NCI-H446 (cell line): ENCODE results near the gene PEX5.
"Not testable (repeated sequence)": the region's sequence is repeated elsewhere in the genome, so short reads cannot be mapped to it uniquely, and the experiment has no call there.

Source experiments
- DNase-seq, 2 experiments: peaks; one replicate each; lab custom pipeline; 2025; lab: John Stamatoyannopoulos, UW

Gene PEX5

DNA sequence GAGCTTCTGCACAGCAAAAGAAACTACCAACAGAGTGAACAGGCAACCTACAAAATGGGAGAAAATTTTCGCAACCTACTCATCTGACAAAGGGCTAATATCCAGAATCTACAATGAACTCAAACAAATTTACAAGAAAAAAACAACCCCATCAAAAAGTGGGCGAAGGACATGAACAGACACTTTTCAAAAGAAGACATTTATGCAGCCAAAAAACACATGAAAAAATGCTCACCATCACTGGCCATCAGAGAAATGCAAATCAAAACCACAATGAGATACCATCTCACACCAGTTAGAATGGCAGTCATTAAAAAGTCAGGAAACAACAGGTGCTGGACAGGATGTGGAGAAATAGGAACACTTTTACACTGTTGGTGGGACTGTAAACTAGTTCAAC lies 24.3 kb downstream of the PEX5 start:
- DNase-seq = not testable (repeated sequence)

DNA sequence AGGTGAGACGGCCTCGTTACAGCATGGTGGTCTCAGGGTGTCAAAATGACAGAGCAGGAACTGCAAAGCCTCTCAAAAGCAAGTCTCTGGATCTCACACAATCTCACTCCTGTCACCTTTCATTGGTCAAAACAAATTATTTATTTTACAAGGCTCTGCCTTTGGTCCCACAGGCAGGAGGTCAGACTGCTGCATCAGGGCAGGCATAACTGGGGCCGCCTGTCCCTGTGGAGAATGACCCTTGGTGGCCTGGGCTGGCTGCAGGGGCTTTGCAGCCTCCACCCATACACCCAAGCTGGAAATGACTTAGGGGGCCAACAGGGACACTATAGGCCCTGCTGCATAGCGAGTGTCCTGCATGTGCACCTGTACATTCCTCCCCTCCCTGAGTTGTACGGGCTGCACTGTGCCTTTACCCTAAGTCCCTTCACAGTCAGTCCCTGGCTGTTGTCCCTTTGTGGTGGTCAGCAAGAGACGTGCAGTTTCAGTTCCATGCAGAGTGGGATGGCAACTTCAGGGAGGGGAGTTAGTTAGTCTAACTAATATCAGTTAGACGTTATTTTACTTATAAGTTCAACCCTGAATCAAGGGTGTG lies 28.1 kb downstream of the PEX5 start:
- DNase-seq = no peak

DNA sequence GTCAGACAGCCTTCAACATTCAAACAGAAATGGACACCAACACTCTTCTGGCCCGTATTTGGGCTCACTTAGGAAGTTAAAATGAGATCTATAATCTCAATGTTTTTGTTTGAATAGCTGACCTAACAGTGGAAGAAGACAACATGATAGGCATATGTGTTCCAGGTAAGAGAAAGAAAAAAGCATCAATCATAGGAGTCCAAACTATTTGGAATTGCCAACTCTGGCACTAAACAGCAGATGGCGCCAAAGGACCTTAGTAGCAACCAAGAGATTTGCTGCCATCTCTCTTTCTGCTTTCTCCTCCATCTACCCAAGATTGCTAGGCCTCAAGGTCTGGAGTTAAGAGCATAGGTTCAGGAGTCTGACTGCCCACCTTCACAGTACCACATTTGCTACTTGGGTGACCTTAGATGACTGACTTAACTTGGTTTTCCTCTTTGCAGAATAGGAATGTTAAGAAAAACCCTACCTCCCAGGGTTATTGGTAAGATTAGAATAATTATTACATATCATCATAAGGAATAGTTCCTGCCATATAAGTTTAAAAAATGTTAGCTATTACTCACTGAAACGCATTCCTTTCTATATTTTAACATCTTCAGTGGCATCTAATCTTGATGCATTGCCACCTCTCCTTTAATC lies 30.2 kb downstream of the PEX5 start:
- DNase-seq = peak; percentile 46 to 82

DNA sequence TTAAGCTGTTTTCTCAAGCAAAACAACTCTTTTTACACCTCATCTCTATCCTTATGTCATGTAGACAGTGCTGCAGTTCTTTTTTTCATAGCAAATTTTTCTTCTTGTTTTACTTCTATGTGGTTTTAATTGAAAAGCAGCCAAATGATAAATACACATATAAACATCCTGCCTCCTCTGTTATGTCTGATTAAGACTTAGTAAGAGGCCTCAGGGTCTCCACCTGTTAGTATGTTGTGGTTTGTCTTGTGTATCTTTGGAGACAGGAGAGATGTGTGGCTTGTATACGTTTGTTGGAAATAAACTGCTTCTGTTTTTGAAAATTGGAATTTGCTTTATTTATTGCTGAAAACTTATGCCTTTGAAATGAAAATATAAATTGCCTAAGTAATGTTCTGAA lies 32.0 kb downstream of the PEX5 start:
- DNase-seq = no peak

DNA sequence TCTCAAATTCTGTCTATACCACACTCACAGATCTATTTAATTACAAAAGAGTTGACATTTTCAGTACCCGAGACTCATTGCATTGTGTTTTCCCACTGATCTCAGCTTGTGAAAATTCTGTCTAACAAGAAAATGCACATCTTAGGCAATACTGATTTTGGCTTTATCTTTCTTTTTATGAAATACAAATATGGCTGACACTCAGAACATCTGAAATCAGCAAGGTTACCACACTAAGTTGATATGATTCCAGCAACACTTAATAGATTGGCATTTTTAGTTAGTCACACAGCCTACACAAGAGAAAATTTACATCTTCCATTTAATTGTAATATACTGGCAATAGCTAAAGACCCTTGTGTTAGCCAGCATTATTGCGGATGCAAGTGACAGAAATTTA lies 40.3 kb downstream of the PEX5 start:
- DNase-seq = no peak

DNA sequence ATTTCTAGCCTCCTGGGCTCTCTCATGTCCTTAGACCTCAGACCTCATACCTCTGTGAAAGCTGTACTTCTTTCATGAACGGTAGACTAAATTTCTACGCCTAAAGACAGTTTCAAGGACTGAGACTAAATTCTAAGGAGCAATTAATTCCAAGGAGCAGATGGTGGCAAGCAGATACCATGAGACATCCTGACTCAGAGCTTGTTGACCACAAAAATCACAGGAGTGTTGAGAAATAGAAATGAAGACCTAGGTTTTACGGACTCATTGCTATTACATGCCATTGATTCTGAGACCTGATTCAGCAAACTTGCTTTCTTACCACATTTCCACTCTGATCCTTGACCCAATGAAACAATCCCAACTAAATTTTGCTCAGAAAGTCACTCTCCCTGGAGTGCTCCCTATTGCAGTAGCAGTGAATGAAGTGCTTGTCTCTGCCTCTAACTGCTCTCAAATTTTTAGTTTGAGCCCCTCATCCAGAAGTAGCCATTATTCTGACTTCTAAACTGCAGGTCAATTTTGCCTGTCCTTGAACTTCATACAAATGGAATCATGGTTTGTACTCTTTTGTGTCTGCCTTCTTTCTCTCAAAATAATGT lies 52.0 kb downstream of the PEX5 start:
- DNase-seq = no peak

DNA sequence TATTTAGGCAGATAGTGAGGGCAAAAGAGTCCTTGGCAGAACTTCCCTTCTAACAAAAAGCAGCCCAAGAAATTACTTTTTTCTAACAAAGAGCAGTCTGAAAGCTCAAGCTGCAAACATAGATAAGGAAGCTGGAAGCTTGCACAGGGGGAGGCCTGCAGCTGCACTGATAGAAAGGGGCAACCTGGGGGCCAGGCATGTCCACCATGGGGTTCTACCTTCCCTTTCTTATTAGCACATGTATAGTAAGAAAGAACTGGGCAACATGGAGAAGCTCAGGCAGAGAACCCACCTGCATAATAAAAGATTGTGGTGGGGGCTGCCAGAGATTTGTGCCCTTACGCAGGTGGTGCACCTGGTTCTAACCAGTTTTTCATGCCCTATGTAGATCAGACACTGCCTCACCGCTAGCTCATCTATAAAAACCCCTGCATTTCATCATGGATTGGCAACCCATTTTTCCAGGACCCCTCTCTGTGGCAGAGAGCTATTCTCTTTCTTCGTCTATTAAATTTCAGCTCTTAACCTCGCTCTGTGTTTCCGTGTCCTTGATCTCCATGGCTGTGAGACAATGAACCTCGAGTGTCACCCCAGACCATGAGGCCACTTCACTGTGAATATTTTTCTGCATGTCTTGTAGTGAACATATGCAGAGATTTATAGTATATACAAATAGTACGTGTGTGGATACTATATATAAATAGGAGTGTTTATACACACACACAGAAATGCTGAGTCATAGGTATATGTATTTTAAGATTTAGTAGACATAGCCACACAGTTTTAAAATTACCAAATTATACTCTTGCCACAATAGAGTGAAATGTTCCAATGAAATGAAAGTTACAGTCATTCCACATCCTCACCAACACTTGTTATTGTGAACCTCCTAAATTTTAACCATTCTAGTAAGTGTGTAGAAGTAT lies 53.0 kb downstream of the PEX5 start:
- DNase-seq = no peak

DNA sequence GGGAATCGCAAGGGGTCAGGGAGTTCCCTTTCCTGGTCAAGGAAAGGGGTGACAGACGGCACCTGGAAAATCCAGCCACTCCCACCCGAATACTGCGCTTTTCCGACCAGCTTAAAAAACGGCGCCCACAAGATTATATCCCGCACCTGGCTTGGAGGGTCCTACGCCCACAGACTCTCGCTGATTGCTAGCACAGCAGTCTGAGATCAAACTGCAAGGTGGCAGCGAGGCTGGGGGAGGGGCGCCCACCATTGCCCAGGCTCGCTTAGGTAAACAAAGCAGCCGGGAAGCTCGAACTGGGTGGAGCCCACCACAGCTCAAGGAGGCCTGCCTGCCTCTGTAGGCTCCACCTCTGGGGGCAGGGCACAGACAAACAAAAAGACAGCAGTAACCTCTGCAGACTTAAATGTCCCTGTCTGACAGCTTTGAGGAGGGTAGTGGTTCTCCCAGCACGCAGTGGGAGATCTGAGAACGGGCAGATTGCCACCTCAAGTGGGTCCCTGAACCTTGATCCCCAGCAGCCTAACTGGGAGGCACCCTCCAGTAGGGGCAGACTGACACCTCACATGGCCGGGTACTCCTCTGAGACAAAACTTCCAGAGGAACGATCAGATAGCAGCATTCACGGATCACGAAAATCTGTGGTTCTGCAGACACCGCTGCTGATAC lies 62.0 kb downstream of the PEX5 start:
- not testable (repeated sequence) for DNase-seq

DNA sequence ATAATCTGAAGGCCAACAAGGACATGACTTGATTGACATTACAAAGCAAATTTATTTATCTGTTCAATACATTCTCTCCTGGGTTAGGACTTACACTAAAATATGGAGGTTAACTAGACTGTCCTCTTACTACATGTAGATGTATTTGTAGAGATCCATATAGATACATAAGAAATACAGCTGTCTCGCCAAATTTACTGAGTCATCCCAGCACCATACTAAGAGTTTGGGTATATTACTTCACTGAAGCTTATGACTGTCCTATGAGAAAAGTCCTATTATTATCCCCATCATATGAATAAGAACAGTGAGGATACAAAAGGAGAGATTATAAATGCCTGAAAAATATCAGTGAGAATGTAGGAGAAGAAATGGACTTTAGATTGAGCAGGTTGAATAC lies 69.6 kb downstream of the PEX5 start:
- no peak for DNase-seq
